GM12878 (cell line): ENCODE results near the gene THRA. TPM values are rescaled to one million over a fixed set of nuclear protein-coding genes. Genes with fewer than 3 reads are reported as not detected.

ENCODE experiments used
- ATAC-seq: fragments of 200-7000 bp; cut with Tn5 transposase; 3 replicates; pipeline ENCODE4 v1.9.1; 2020; ENCODE audit warnings: mild to moderate bottlenecking, moderate library complexity
- BruUV-seq: library from RNA; stranded (reverse); fragments of 400-500 nt; replicated peaks from 2 replicates; lab custom pipeline; 2021; lab: Mats Ljungman, UMichigan
- CTCF ChIA-PET: fragments of 300-600 bp; sonication (Branson Sonifier 250); formaldehyde crosslinking; extraction: SDS; loops from one replicate; lab custom pipeline; 2021; ENCODE audit warnings: inconsistent platforms; lab: Yijun Ruan, JAX
- POLR2A ChIA-PET: fragments of 350-600 bp; formaldehyde crosslinking; extraction: SDS; loops from one replicate; lab custom pipeline; 2021; ENCODE audit warnings: inconsistent platforms; lab: Charles Lee
- RAD21 ChIA-PET: fragments of 300-600 bp; sonication (Branson Sonifier 250); formaldehyde crosslinking; loops from one replicate; lab custom pipeline; 2023; ENCODE audit warnings: antibody characterized with exemption; ENCODE audit not compliant: unreplicated experiment; lab: Charles Lee
- SMC1A ChIA-PET: fragments of 300-600 bp; sonication (Branson Sonifier 250); formaldehyde crosslinking; loops from one replicate; lab custom pipeline; 2023; ENCODE audit not compliant: unreplicated experiment, uncharacterized antibody; lab: Charles Lee
- DNase-seq: peaks from one replicate; pipeline ENCODE4 v3.0.0-alpha.2; 2011; ENCODE audit warnings: low read depth, low spot score
- FAIRE-seq: peaks from 3 replicates; lab custom pipeline; 2011; peaks lifted over from hg19 to GRCh38; lab: Jason Lieb, UNC
- H2AFZ ChIP-seq: 2 replicates; pipeline ENCODE4 v1.6.0; 2011; ENCODE audit warnings: low read depth, low read length, control low read depth; ENCODE audit not compliant: control insufficient read depth
- H3K27ac ChIP-seq: 2 replicates; pipeline ENCODE4 v1.5.1; 2011; ENCODE audit warnings: control low read depth; ENCODE audit not compliant: control insufficient read depth, insufficient read depth
- H3K27me3 ChIP-seq, 2 experiments: replicated peaks in 1 of 2; 2 replicates each; pipeline versions ENCODE4 v1.6.0 to v1.6.1; 2011; ENCODE audit warnings: low read length in 1 of 2; ENCODE audit not compliant: control insufficient read depth in 2 of 2, insufficient read depth in 2 of 2
- H3K36me3 ChIP-seq, 2 experiments: 2 replicates each; pipeline ENCODE4 v1.5.1; 2011; ENCODE audit warnings: low read length in 1 of 2; ENCODE audit not compliant: control insufficient read depth in 2 of 2, insufficient read depth in 2 of 2
- H3K4me1 ChIP-seq: 2 replicates; pipeline ENCODE4 v1.6.1; 2011; ENCODE audit warnings: mild to moderate bottlenecking, low read length, moderate library complexity, mixed read lengths; ENCODE audit not compliant: control insufficient read depth, insufficient read depth
- H3K4me2 ChIP-seq: 2 replicates; pipeline ENCODE4 v1.6.0; 2011; ENCODE audit warnings: control low read depth; ENCODE audit not compliant: control insufficient read depth, insufficient read depth
- H3K4me3 ChIP-seq: fragments of 200-600 bp; sonication (generic); 2 replicates; pipeline ENCODE4 v1.5.1; 2016
- H3K79me2 ChIP-seq: 2 replicates; pipeline ENCODE4 v1.6.0; 2011; ENCODE audit warnings: low read length; ENCODE audit not compliant: control insufficient read depth, insufficient read depth
- H3K9ac ChIP-seq: 2 replicates; pipeline ENCODE4 v1.8.0; 2011; ENCODE audit warnings: low read length, control low read depth, mixed read lengths; ENCODE audit not compliant: control insufficient read depth, insufficient read depth
- H3K9me3 ChIP-seq: replicated peaks from 3 replicates; pipeline ENCODE4 v1.5.1; 2011; ENCODE audit warnings: mild to moderate bottlenecking, low read length; ENCODE audit not compliant: control insufficient read depth, insufficient read depth
- H4K20me1 ChIP-seq: 2 replicates; pipeline ENCODE4 v1.6.0; 2011; ENCODE audit not compliant: control insufficient read depth, insufficient read depth
- CBX5 ChIP-seq: sonication (generic); IDR thresholded peaks from 2 replicates; pipeline ENCODE4 v1.6.1; 2016; ENCODE audit warnings: low read depth, moderate library complexity, mild to moderate bottlenecking, inconsistent platforms
- E2F8 ChIP-seq: fragments of 450-650 bp; IDR thresholded peaks from 2 replicates; pipeline ENCODE4 v1.6.1; 2018; ENCODE audit warnings: mild to moderate bottlenecking, low read depth, moderate library complexity; ENCODE audit not compliant: partially characterized antibody
- FOXM1 ChIP-seq: IDR thresholded peaks from 2 replicates; pipeline ENCODE4 v1.6.1; 2012; ENCODE audit warnings: low read depth, mild to moderate bottlenecking, inconsistent platforms, low read length, moderate library complexity
- IRF4 ChIP-seq: IDR thresholded peaks from 2 replicates; pipeline ENCODE4 v1.6.1; 2011; ENCODE audit warnings: low read depth, low read length
- NFIC ChIP-seq: IDR thresholded peaks from 2 replicates; pipeline ENCODE4 v1.6.1; 2012; ENCODE audit warnings: low read depth, mild to moderate bottlenecking, inconsistent platforms, low read length, moderate library complexity
- RAD51 ChIP-seq: fragments of 450-650 bp; IDR thresholded peaks from 2 replicates; pipeline ENCODE4 v1.6.1; 2016; ENCODE audit warnings: moderate library complexity, mild to moderate bottlenecking, inconsistent platforms
- WGBS: methylation state at CpG from one replicate; pipeline ENCODE4 v1.1.6; 2016; ENCODE audit warnings: low lambda C conversion rate; ENCODE audit not compliant: insufficient replicate concordance, insufficient coverage; ENCODE audit errors: missing lambda C conversion rate; 5-methylcytosine and 5-hydroxymethylcytosine counted together
- in situ Hi-C: fragments of 300-500 bp; cut with MboI; formaldehyde crosslinking; loops from 9 replicates; pipeline ENCODE4 v1.14.3; 2018; ENCODE audit warnings: mixed read lengths
- intact Hi-C: fragments of 100-400 bp; cut with micrococcal nuclease; formaldehyde crosslinking; loops from one replicate; pipeline ENCODE4 v1.14.2; 2022; ENCODE audit not compliant: unreplicated experiment
- polyA plus RNA-seq, 11 experiments: library from polyadenylated mRNA; depleted of rRNA in 4 of 11; unstranded in 6 of 11; stranded (reverse) in 5 of 11; fragments of >200 nt; fragmentation: Nextera tagmentation in 4 of 11; fragmentation: Illumina TruSeq in 1 of 11; extraction: Ambion mirVana in 4 of 11; extraction: Trizol in 1 of 11; gene quantifications; 1 replicate in 1 of 11; 2 replicates in 10 of 11; pipeline versions ENCODE4 v1.2.1 to v1.2.3, GENCODE V29; 2011 to 2016; ENCODE audit warnings: inconsistent platforms in 2 of 11, missing spikeins in 2 of 11, low read depth in 1 of 11
- total RNA-seq, 4 experiments: library from RNA; depleted of rRNA in 3 of 4; stranded (reverse); fragments of >200 nt in 3 of 4; fragmentation: Illumina TruSeq in 1 of 4; extraction: Trizol in 1 of 4; gene quantifications; 2 replicates each; pipeline versions ENCODE4 v1.2.1 to v1.2.3, GENCODE V29; 2013 to 2021
- TF ChIP-seq, protein P1 (sequence below): IDR thresholded peaks from 2 replicates; pipeline ENCODE4 v1.6.1; 2011; ENCODE audit warnings: mild to moderate bottlenecking, low read depth, low read length, moderate library complexity; ENCODE audit not compliant: insufficient replicate concordance

Gene THRA
- total and polyA plus RNA-seq, 10 of the 15 experiments (the other 5 are each of a cell fraction or from before 2014, with no cell fraction given): 0.03 to 2.0 (median 0.64) TPM

DNA sequence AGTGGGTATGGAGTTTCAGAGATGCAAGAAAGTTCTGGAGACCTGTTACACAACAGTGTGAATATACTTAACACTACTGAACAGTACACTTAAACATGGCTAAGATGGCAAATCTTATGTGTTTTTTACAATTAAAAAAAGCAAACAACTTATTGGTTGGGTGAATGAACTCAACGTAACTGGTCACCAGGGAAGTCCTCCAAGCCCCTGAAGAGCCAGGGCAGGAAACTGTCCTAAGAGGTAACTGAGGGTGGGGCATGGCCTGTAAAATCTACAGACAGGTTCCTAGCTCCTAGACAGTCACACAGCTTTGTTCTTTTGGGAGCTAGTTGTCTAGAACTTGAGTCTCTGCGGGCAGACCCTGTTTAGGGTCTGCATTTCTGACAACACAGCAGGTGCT lies 37.2 kb upstream of the THRA start:
- H3K9me3 ChIP-seq: no peaks in the 10 kb centered on the region
- no peaks in the 10 kb centered on the region for H4K20me1 ChIP-seq
- ChIA-PET SMC1A (interaction anchor here (1.3 kb wide), 1 partner anchor 86 kb away, joined by 7 read pairs; no protein-coding TSS in a partner anchor), CTCF (interaction anchor here (0.6 to 3.1 kb wide), 14 partner anchors 10 to 153 kb away, joined by 3 to 19 read pairs (median 5); no protein-coding TSS in a partner anchor), POLR2A (no interaction called here), RAD21 (no interaction called here)
- intact Hi-C loops: loop anchor here (5.0 kb wide), 1 partner anchor 403 kb away; no protein-coding TSS in a partner anchor
- H3K4me2 ChIP-seq: no peak overlapping the region
- H3K4me3 ChIP-seq: no peak overlapping the region
- TF ChIP-seq IRF4: no peak
- no peak for TF ChIP-seq E2F8
- TF ChIP-seq RAD51: no peak
- no peak for TF ChIP-seq CBX5
- no peak for TF ChIP-seq NFIC
- no peak for TF ChIP-seq FOXM1
- TF ChIP-seq, protein P1, sequence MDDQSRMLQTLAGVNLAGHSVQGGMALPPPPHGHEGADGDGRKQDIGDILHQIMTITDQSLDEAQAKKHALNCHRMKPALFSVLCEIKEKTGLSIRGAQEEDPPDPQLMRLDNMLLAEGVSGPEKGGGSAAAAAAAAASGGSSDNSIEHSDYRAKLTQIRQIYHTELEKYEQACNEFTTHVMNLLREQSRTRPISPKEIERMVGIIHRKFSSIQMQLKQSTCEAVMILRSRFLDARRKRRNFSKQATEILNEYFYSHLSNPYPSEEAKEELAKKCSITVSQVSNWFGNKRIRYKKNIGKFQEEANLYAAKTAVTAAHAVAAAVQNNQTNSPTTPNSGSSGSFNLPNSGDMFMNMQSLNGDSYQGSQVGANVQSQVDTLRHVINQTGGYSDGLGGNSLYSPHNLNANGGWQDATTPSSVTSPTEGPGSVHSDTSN: no peak
- no peak overlapping the region for H3K27ac ChIP-seq
- in situ Hi-C loops: no loop called here
- no peaks in the 10 kb centered on the region for H3K4me1 ChIP-seq
- no peak for FAIRE-seq
- no peak for DNase-seq
- H2AFZ ChIP-seq: no peak overlapping the region
- WGBS: 100% methylated on average over 2 of the region's 2 CpGs
- H3K79me2 ChIP-seq: no peaks in the 10 kb centered on the region
- H3K36me3 ChIP-seq: peaks cover 8 to 17% of the 10 kb centered on the region in 2 experiments; a peak in 3 of 4 replicates
- no TSS peak for BruUV-seq
- H3K9ac ChIP-seq: no peak overlapping the region
- H3K27me3 ChIP-seq: no peaks in the 10 kb centered on the region
- ATAC-seq: no peak
